Measurements from ENCODE around the gene SMIM38. TPM values are rescaled to one million over a fixed set of nuclear protein-coding genes. Genes with fewer than 3 reads are reported as not detected.
A peak's percentile ranks its signal among the peaks of the same experiment; 100 is the strongest.

SMIM38 gene
- total and polyA plus RNA-seq, 5 experiments from 2014 or later = 0.11 to 0.49 (median 0.36) TPM; not detected in 2

DNA sequence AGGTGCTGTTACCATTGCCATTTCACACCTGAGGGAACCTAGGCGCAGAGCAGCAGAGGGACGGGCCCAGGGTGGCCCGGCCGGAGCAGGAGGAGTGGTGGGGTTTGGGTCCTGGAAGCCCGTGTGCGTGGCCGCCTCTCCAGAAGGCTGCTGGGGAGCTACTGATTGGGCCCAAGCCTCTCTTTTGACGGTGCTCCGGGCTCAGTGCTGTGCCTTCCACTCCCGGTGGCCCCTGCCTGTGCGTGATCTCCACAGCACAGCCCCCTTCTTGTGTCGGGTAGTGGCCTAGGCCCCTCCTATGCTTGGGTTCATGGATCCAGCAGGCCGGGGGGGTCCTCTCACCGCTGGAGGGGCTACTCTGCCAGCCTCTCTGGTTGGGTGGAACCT, 41.0 kb downstream of the SMIM38 start:
- ATAC-seq (no peak), DNase-seq (no peak)
- Mint-ChIP-seq H3K36me3 (no peaks in the 10 kb centered on the region), H3K4me1 (peaks cover 0 to 8% (median 3%) of the 10 kb centered on the region in 4 donors), H3K27me3 (peaks cover 0 to 11% (median 0%) of the 10 kb centered on the region in 5 donors), H3K4me3 (no peak overlapping the region), H3K27ac (no peak overlapping the region), H3K9me3 (peaks cover 0 to 15% (median 0%) of the 10 kb centered on the region in 9 donors)
- POLR2A ChIA-PET = no interaction called here

DNA sequence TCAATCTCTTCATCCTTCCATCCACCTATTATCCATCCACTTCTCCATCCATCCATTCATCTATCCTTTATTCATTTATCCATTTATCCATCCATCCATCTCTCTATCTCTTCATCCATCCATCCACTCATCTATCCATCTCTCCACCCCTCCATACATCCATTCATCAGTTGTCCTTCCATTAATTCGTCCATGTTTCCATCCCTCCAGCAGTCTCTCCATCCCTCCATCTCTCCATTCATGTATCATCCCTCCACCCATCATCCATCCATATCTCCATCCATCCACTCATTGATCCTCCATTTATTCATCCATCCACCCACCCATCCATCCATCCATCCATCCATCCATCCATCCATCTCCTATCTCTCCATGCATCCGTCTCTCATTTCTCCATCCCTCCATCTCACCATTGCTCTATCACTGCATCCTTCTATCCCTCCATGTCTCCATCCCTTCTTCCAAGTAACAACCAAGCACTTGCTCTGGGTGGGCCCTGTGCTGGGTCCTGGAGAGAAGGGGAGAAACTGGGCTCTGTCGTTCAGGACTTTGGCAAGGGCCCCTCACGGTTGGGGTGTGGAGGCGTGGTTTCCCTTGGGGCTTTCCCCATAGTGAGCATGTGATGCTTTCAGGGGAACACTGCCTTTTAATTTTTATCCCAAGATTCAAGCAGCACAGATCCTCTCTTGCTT, 43.3 kb downstream of the SMIM38 start:
- peaks cover 0 to 6% (median 0%) of the 10 kb centered on the region in 4 donors for H3K4me1 Mint-ChIP-seq
- no peak for ATAC-seq
- H3K27ac Mint-ChIP-seq = no peak overlapping the region
- peaks cover 0 to 13% (median 0%) of the 10 kb centered on the region in 9 donors for H3K9me3 Mint-ChIP-seq
- no peak overlapping the region for H3K4me3 Mint-ChIP-seq
- H3K27me3 Mint-ChIP-seq = peaks cover 0 to 11% (median 0%) of the 10 kb centered on the region in 5 donors
- POLR2A ChIA-PET = no interaction called here
- no peaks in the 10 kb centered on the region for H3K36me3 Mint-ChIP-seq
- no peak for DNase-seq

DNA sequence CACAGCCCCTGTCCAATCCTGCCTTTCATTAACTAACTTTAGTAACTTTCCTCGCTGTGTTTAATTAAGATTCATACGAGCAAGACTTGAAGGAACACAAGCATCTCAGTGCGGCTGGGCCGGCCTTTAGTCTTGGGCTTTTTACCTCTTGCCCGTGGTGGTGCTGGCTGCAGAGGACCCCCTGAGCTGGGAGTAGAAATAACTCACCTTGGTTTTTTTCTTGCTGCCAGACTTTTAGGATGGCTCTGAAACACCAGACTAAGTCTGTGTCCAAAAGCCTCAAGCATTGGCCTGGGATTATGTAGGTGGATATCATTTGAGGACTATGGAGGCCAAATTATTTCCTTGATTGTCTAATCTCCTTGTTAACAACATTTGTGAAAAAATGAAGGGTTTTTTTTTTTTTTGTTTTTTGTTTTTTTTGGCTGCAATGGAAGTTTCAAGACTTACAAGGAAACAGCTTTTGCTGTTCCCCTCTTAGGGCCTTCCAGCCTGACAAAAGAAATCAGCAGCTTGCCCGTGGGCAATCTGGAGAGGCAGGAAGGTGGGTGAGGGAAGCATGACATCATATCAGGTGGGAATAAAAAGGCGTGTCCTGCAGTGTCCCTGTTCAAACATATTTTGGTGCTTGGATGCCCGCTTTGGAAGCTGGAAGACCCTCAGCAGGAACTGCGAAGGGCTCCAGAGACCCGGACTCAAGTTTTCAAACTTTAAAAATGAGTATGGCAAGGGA, 44.0 kb downstream of the SMIM38 start:
- peaks cover 0 to 6% (median 0%) of the 10 kb centered on the region in 9 donors for H3K9me3 Mint-ChIP-seq
- no peaks in the 10 kb centered on the region for H3K36me3 Mint-ChIP-seq
- H3K27me3 Mint-ChIP-seq = peaks cover 0 to 6% (median 0%) of the 10 kb centered on the region in 5 donors
- no peak for ATAC-seq
- H3K4me3 Mint-ChIP-seq = no peak overlapping the region
- H3K4me1 Mint-ChIP-seq = peaks cover 0 to 3% (median 0%) of the 10 kb centered on the region in 4 donors
- POLR2A ChIA-PET = no interaction called here
- no peak for DNase-seq
- no peak overlapping the region for H3K27ac Mint-ChIP-seq

DNA sequence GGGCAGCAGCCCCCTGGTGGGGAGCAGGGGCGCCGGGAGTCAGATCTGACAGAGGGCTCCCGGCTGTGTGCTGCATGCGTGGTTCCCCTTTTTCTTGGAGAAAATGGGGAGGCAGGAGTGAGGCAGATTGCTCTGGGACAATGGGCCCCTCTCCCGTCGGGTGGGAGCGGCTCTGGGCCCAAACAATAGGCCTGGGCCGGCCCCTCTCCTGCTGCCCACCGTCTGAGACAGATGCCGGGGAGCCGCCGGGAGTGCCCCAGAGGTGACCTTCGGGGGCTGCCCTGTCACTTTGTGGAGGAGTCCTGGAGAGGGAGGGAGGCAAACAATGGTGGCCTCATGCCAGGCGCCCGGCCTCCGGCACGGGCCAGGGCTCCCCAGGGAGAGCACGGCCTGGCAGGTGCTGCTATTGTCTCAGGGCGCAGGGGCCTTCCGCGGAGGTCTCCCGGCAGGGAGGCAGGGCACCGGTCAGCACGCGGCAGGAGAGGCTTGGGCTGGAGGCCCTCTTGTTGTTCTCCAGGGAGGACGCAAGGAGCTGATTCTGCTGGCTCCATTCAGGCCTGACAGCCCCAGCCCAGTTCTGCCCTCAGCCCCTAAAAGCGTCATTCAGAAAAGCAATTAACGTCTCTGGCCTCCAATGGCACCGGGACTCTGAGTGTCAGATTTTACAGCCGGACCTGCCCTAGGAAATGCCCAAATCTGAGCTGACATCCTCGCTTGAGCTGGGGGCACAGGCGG, 44.8 kb downstream of the SMIM38 start:
- H3K4me1 Mint-ChIP-seq = peaks cover 0 to 3% (median 0%) of the 10 kb centered on the region in 4 donors
- H3K4me3 Mint-ChIP-seq = no peak overlapping the region
- no peaks in the 10 kb centered on the region for H3K36me3 Mint-ChIP-seq
- POLR2A ChIA-PET = no interaction called here
- no peak for DNase-seq
- H3K27ac Mint-ChIP-seq = no peak overlapping the region
- no peaks in the 10 kb centered on the region for H3K9me3 Mint-ChIP-seq
- peaks cover 0 to 6% (median 0%) of the 10 kb centered on the region in 5 donors for H3K27me3 Mint-ChIP-seq
- ATAC-seq = no peak

DNA sequence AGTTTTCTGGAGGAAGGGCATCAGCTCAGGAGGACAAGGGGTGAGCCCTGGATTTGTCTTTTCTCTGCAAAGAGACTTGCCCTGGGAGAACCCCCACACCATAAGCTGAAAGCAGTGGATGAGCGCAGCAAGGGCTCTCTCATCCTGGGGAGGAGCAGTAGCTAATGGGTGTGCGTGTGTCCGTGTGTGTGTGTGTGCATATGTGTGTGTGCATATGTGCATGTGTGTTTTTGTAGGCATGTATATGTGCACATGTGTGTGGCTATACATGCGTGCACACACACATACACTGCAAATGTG, 45.3 kb downstream of the SMIM38 start:
- no peak for DNase-seq

DNA sequence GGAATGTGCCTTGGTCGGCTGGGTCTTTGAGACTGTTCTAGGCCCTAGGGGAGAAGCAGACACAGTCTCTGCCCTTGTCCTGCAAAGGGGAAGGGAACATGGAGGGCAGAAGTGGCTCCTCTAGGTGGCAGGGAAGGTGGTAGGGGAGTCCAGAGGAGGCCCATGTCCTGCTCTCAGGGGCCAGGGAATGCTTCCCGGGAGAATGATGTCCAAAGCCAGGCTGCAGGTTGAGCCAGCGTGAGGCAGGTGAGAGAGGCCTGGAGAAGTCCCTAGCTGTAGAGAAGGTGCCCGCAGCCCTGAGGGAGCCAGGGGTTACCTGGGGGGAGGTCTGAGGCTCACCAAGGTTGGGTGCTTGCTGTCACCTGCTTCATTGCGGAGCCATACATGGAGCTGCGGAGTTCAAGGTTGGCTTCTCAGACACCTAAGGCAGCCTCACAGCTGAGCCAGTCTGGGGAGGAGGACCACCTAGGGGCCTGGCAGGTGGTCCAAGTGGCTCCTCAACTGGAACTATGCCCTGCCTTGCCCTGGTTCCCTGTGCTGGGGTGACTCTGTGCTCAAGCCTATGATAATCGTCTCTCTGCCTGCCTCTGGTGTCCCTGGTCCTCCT, 46.1 kb downstream of the SMIM38 start:
- no peak for ATAC-seq
- H3K27me3 Mint-ChIP-seq = peaks cover 0 to 6% (median 0%) of the 10 kb centered on the region in 5 donors
- POLR2A ChIA-PET = no interaction called here
- peaks cover 0 to 4% (median 0%) of the 10 kb centered on the region in 4 donors for H3K4me1 Mint-ChIP-seq
- no peak overlapping the region for H3K4me3 Mint-ChIP-seq
- no peak for DNase-seq
- H3K9me3 Mint-ChIP-seq = no peaks in the 10 kb centered on the region
- H3K36me3 Mint-ChIP-seq = no peaks in the 10 kb centered on the region
- H3K27ac Mint-ChIP-seq = peak overlapping the region in 2 of 10 donors; percentile 11 to 44

More for the DNA sequence above, 45.3 kb downstream of the SMIM38 start:
- H3K4me1 Mint-ChIP-seq = peaks cover 0 to 3% (median 0%) of the 10 kb centered on the region in 4 donors
- no peak overlapping the region for H3K4me3 Mint-ChIP-seq
- H3K27me3 Mint-ChIP-seq = peaks cover 0 to 6% (median 0%) of the 10 kb centered on the region in 5 donors
- POLR2A ChIA-PET = no interaction called here
- no peak overlapping the region for H3K27ac Mint-ChIP-seq
- H3K36me3 Mint-ChIP-seq = no peaks in the 10 kb centered on the region
- no peaks in the 10 kb centered on the region for H3K9me3 Mint-ChIP-seq
- no peak for ATAC-seq

DNA sequence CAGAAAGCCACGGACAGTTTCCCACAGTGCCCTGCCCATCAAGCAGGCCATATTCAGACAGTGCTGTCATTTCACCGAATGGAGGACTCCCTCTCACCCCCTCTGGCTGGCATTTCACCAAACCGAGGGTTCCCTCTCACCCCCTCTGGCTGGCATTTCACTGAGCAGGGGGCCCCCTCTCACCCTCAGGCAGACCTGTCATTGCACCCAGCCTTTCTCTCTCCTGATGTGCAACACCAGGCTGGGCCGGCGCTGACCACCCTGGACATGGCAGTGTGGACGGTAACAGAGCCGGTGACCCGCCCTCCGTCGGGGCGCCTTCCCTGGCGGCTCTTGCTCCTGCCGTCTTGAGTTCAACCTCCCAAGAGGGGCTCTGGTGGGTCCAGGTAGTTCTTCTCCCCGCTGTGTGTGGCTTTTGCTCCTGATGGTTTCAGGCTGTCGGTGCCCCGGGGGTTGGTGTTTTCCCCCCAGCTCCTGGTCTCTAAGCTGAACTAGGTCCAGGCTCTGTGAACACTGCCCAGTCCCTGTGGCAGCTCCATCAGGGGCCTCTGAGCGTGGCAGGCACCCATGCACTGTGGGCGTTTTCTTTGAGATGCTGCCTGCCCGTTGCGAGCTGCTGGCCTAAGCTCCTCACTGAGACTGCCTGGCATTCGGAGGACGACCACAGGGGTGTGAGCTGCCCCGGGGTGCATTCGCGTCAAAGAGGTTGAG, 46.9 kb downstream of the SMIM38 start:
- H3K9me3 Mint-ChIP-seq = no peaks in the 10 kb centered on the region
- no peak overlapping the region for H3K27ac Mint-ChIP-seq
- peaks cover 0 to 6% (median 0%) of the 10 kb centered on the region in 5 donors for H3K27me3 Mint-ChIP-seq
- POLR2A ChIA-PET = no interaction called here
- H3K4me1 Mint-ChIP-seq = peaks cover 0 to 5% (median 0%) of the 10 kb centered on the region in 4 donors
- no peak for ATAC-seq
- H3K4me3 Mint-ChIP-seq = no peak overlapping the region
- DNase-seq = no peak
- H3K36me3 Mint-ChIP-seq = no peaks in the 10 kb centered on the region

DNA sequence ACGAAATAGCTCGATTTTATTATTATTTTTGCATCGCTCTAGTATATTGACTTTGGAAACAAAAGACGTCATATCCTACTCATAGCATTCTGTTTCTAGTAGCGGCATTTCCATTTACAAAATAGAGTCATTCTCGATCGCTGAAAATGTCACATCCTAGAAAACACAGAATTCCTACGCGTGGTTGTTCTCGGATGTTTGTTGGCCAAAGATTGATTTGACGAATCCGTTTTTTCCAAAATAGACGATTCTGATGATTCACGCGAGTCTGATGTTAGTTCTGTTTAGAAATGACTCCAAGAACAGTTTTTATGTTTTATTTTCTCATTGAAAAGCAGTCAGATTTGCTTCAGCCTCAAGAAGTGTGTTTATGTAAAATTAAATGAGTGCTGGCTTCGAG, 47.6 kb downstream of the SMIM38 start:
- Mint-ChIP-seq H3K27me3 (peaks cover 0 to 6% (median 2%) of the 10 kb centered on the region in 5 donors), H3K4me3 (no peak overlapping the region), H3K36me3 (peaks cover 0 to 2% (median 0%) of the 10 kb centered on the region in 3 donors), H3K27ac (no peak overlapping the region), H3K9me3 (peaks cover 0 to 4% (median 3%) of the 10 kb centered on the region in 9 donors), H3K4me1 (peaks cover 0 to 5% (median 0%) of the 10 kb centered on the region in 4 donors)
- POLR2A ChIA-PET = no interaction called here
- DNase-seq (no peak), ATAC-seq (no peak)

DNA sequence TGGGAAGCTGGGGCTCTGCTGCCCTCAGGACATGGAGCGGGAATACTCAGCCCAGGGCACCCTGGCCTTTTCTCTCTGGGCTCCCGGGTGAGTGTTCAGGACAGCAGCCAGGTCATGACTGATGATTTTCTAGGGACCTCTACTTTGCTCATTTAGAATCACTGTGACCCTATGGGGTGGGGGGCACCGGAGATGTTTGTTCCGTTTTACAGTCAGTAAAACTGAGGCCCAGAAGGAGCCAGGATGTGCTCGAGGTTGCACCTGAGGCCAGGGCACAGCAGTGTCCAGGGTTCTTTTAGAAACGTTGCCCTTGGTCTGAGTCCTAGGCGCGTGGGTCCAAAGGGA, 48.1 kb downstream of the SMIM38 start:
- Mint-ChIP-seq H3K4me1 (peaks cover 0 to 2% (median 0%) of the 10 kb centered on the region in 4 donors), H3K36me3 (peaks cover 0 to 5% (median 0%) of the 10 kb centered on the region in 3 donors), H3K4me3 (no peak overlapping the region), H3K9me3 (peaks cover 0 to 6% (median 3%) of the 10 kb centered on the region in 9 donors), H3K27ac (no peak overlapping the region), H3K27me3 (peaks cover 0 to 3% (median 2%) of the 10 kb centered on the region in 5 donors)
- POLR2A ChIA-PET = no interaction called here
- ATAC-seq = no peak
- DNase-seq = no peak

DNA sequence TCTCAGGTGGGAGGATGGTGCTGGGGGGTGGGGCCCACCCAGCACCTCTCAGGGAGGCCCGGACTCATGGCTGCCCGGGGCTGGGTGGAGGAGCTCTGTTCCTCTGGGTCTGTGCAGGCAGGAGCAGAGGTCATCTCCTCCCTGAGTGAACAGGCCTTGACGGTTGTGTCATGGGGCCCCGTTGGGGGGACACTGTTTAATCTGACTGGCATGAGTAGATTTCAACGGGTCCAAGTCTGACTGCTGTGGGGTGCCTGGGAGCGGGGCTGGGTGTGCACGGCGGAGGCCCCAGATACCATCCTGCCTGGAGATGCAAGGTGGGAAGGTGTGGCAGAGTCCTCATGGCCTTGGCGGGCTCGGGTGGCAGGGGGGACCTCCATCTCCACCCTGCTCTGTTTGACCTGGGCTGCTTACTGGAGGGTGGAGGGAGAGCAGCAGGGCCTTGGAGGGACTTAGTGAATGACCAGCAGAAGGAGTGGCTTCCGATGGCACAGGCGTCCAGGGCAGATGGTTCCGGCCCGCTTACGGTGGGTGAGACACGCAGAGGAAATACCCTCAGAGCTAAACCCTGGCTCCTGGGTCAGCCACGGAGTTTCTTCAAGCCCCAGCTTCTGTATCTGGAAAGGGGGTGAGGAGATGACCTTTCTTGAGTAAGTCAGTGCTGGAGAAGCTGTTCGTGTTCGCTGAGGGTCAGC, 48.7 kb downstream of the SMIM38 start:
- Mint-ChIP-seq H3K9me3 (peaks cover 0 to 6% (median 3%) of the 10 kb centered on the region in 9 donors), H3K36me3 (peaks cover 0 to 5% (median 0%) of the 10 kb centered on the region in 3 donors), H3K4me1 (peaks cover 0 to 2% (median 0%) of the 10 kb centered on the region in 4 donors), H3K4me3 (no peak overlapping the region), H3K27ac (no peak overlapping the region), H3K27me3 (peaks cover 0 to 2% (median 0%) of the 10 kb centered on the region in 5 donors)
- POLR2A ChIA-PET = no interaction called here
- ATAC-seq (no peak), DNase-seq (no peak)

DNA sequence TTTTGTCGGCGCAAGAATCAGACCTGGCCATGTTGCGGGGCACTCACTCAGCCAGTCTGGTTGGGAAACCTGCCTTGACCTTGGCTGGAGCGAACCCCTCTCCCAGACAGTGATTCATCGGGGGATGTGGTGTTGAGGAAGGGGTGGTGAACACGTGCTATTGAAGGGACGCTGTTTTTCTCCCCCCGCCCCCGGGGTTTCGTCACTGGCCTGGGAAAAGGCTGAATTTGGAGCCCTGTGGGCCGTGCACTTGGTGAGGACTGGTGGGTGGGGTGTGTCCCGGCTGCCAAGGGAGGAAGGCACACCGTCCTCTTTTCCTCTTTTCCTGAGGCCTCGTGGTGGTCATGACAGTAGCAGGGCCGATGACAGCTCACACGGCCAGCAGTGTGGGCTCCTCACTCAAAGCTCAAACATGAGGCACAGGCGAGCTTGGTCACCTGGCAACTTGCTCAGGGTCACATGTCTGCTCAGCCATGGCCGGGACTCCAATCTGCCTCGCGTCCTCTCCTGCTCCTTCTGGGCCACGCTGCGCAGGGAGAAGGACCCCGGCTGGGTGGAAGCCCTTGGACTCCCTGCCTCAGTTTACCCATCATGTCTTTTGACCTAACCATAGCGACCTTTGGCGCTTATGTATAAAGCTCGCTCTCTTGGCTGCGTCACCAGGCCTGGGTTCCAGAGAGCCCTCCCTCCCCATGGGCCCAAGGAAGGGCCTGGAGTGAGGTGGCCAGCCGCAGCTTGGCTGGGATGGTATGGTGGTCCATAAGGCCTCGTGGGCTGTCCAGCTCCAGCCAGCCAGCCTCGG, 49.4 kb downstream of the SMIM38 start:
- Mint-ChIP-seq H3K27ac (peak overlapping the region in 1 of 10 donors; percentile 5), H3K4me3 (no peak overlapping the region), H3K27me3 (peaks cover 0 to 5% (median 5%) of the 10 kb centered on the region in 5 donors), H3K36me3 (peaks cover 0 to 5% (median 0%) of the 10 kb centered on the region in 3 donors), H3K9me3 (peaks cover 0 to 6% (median 3%) of the 10 kb centered on the region in 9 donors), H3K4me1 (peaks cover 0 to 2% (median 0%) of the 10 kb centered on the region in 4 donors)
- POLR2A ChIA-PET = interaction anchor here (0.6 kb wide), 1 partner anchor 37 kb away, joined by 4 read pairs; no protein-coding TSS in a partner anchor
- ATAC-seq (no peak), DNase-seq (no peak)
